GM12891 (cell line): ENCODE measurements around the gene CACNA2D2.

Experiments used
- POLR2A ChIP-seq: IDR thresholded peaks from 2 replicates; pipeline ENCODE4 v1.6.1; 2011; ENCODE audit warnings: low read depth, low read length, control low read depth
- POLR2AphosphoS5 ChIP-seq: IDR thresholded peaks from 2 replicates; pipeline ENCODE4 v1.6.1; 2011; ENCODE audit warnings: low read depth, low read length, control low read depth
- POU2F2 ChIP-seq: IDR thresholded peaks from 2 replicates; pipeline ENCODE4 v1.6.1; 2011; ENCODE audit warnings: low read depth, mild to moderate bottlenecking, control low read depth, low read length, moderate library complexity
- TAF1 ChIP-seq: IDR thresholded peaks from 2 replicates; pipeline ENCODE4 v1.6.1; 2011; ENCODE audit warnings: low read depth, low read length, control low read depth

DNA sequence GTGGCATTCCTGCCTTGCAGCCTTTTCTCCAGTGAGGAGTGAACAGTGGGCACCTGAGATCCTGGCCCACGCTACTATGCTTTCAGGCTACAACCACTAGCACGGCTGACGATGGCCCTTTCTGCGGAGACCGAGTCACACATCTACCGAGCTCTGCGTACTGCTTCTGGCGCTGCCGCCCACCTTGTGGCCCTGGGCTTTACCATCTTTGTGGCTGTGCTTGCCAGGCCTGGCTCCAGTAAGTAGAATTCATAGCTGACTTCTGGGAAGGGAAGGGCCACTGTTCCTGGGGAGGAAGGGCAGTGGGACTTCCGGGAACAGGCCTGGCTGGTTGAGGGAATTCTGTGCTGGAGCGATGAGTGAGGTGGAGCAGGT is 152.1 kb downstream of the CACNA2D2 start:
- TF ChIP-seq TAF1 (no peak), POLR2A (no peak), POLR2AphosphoS5 (no peak), POU2F2 (0 out of 2 replicates have a peak, but pooled peaks have one; percentile 2)
